Activated CD4-positive, alpha-beta T cell treated with anti-CD3 and anti-CD28 coated beads for 36 hours (primary cell): Measurements from ENCODE around the gene STAMBPL1. TPM values are rescaled to one million over a fixed set of nuclear protein-coding genes. Genes with fewer than 3 reads are reported as not detected.
"Not testable (repeated sequence)": the region's sequence is repeated elsewhere in the genome, so short reads cannot be mapped to it uniquely, and the experiment has no call there.

Source experiments
- ATAC-seq: fragments of 200-7000 bp; cut with Tn5 transposase; one replicate; pipeline ENCODE4 v1.10.0; 2021; ENCODE audit warnings: mild to moderate bottlenecking, moderate library complexity
- CTCF ChIA-PET: fragments of 350-600 bp; sonication (Branson Sonifier 250); formaldehyde crosslinking; loops from one replicate; lab custom pipeline; 2021; ENCODE audit warnings: antibody characterized with exemption; lab: Charles Lee
- POLR2A ChIA-PET: fragments of 350-600 bp; sonication (Branson Sonifier 250); formaldehyde crosslinking; loops from one replicate; lab custom pipeline; 2021; ENCODE audit warnings: antibody characterized with exemption, inconsistent platforms; lab: Charles Lee
- DNase-seq: peaks from one replicate; pipeline ENCODE4 v3.0.0-alpha.2; 2020
- H3K27ac Mint-ChIP-seq: one replicate; pipeline ENCODE4 v1.8.0; 2021; ENCODE audit warnings: mixed read lengths
- H3K27me3 Mint-ChIP-seq: one replicate; pipeline ENCODE4 v1.8.0; 2021; ENCODE audit warnings: mixed read lengths
- H3K36me3 Mint-ChIP-seq: one replicate; pipeline ENCODE4 v1.8.0; 2021; ENCODE audit warnings: low read depth, mixed read lengths
- H3K4me1 Mint-ChIP-seq: one replicate; pipeline ENCODE4 v1.8.0; 2021; ENCODE audit warnings: mixed read lengths
- H3K4me3 Mint-ChIP-seq: one replicate; pipeline ENCODE4 v1.8.0; 2021; ENCODE audit warnings: mild to moderate bottlenecking, moderate library complexity, mixed read lengths
- H3K9me3 Mint-ChIP-seq: one replicate; pipeline ENCODE4 v1.8.0; 2021; ENCODE audit warnings: low read depth, mixed read lengths
- intact Hi-C, 2 experiments: fragments of 100-400 bp; cut with DNase I in 1 of 2; cut with micrococcal nuclease in 1 of 2; formaldehyde crosslinking; loops; one replicate each; pipeline versions ENCODE4 v1.14.2 to v1.15.1; 2022 to 2024; cut with DNase I, micrococcal nuclease
- total RNA-seq, 2 experiments: library from RNA; stranded (reverse); gene quantifications; one replicate each; pipeline ENCODE4 v1.2.3, GENCODE V29; 2021

Gene STAMBPL1
- total RNA-seq: 10 to 100 TPM; 36.6 to 40.2 TPM

- peaks cover 24% of the 10 kb centered on the region for H3K36me3 Mint-ChIP-seq
- H3K4me3 Mint-ChIP-seq: peak within 1 kb of the TSS; percentile 97
- ChIA-PET POLR2A (interaction anchor here (0.7 to 1.3 kb wide), 3 partner anchors 11 to 22 kb away, joined by 3 to 7 read pairs (median 4); no protein-coding TSS in a partner anchor), CTCF (interaction anchor here (0.6 to 4.5 kb wide), 7 partner anchors 10 to 165 kb away, joined by 3 to 32 read pairs (median 4); no protein-coding TSS in a partner anchor)
- ATAC-seq (peak; percentile 68), DNase-seq (peak; percentile 88)
- intact Hi-C loops: loop anchor here (1.0 to 10.0 kb wide), 12 partner anchors 18 to 1062 kb away; partner anchors contain the start of genes FAS (in 2 of the 2), ATAD1 (in 1 of the 2) and IFIT5 (in 1 of the 2)
- peak within 1 kb of the TSS; percentile 98 for H3K27ac Mint-ChIP-seq
- peaks cover 57% of the 10 kb centered on the region for H3K4me1 Mint-ChIP-seq
- H3K9me3 Mint-ChIP-seq: no peaks in the 10 kb centered on the region
- H3K27me3 Mint-ChIP-seq: no peaks in the 10 kb centered on the region
Measured at GRCh38 chr10:88879534-88880281, at the start of gene STAMBPL1. Gene STAMBPL1, plus strand, starts transcription at chr10:88880245. Its CDS starts 21,464 bp downstream, at chr10:88901709.

- Mint-ChIP-seq H3K36me3 (peaks cover 7% of the 10 kb centered on the region), H3K27me3 (no peaks in the 10 kb centered on the region), H3K4me1 (peaks cover 58% of the 10 kb centered on the region), H3K4me3 (no peak overlapping the region), H3K9me3 (no peaks in the 10 kb centered on the region), H3K27ac (peak overlapping the region; percentile 28)
- no peak for DNase-seq
- no peak for ATAC-seq
- ChIA-PET CTCF (interaction anchor here (0.9 to 2.9 kb wide), 10 partner anchors 17 to 387 kb away, joined by 3 to 28 read pairs (median 4); no protein-coding TSS in a partner anchor), POLR2A (no interaction called here)
- intact Hi-C loops: loop anchor here in 1 of 2 experiments (5.0 kb wide), 1 partner anchor 252 kb away; no protein-coding TSS in a partner anchor
Measured at GRCh38 chr10:88830643-88831268, 49.3 kb upstream of the STAMBPL1 start.

GRCh38 chr10:88831709-88832108 lies 48.3 kb upstream of the STAMBPL1 start:
- intact Hi-C loops: loop anchor here in 1 of 2 experiments (5.0 kb wide), 1 partner anchor 251 kb away; no protein-coding TSS in a partner anchor
- Mint-ChIP-seq H3K4me3 (no peak overlapping the region), H3K27ac (no peak overlapping the region), H3K27me3 (no peaks in the 10 kb centered on the region), H3K36me3 (no peaks in the 10 kb centered on the region), H3K9me3 (no peaks in the 10 kb centered on the region), H3K4me1 (peaks cover 49% of the 10 kb centered on the region)
- POLR2A ChIA-PET: interaction anchor here (0.7 to 0.8 kb wide), 2 partner anchors 38 to 740 kb away, joined by 3 to 6 read pairs; no protein-coding TSS in a partner anchor
- CTCF ChIA-PET: interaction anchor here (0.9 to 2.9 kb wide), 11 partner anchors 16 to 386 kb away, joined by 3 to 28 read pairs (median 5); no protein-coding TSS in a partner anchor
- DNase-seq: peak; percentile 57
- ATAC-seq: peak; percentile 66

- H3K36me3 Mint-ChIP-seq: no peaks in the 10 kb centered on the region
- ATAC-seq (no peak), DNase-seq (no peak)
- H3K4me1 Mint-ChIP-seq: peaks cover 43% of the 10 kb centered on the region
- H3K27ac Mint-ChIP-seq: no peak overlapping the region
- H3K4me3 Mint-ChIP-seq: no peak overlapping the region
- intact Hi-C loops: loop anchor here in 1 of 2 experiments (5.0 kb wide), 1 partner anchor 250 kb away; no protein-coding TSS in a partner anchor
- H3K27me3 Mint-ChIP-seq: no peaks in the 10 kb centered on the region
- ChIA-PET CTCF (interaction anchor here (1.3 to 2.9 kb wide), 6 partner anchors 50 to 385 kb away, joined by 3 to 28 read pairs (median 6); no protein-coding TSS in a partner anchor), POLR2A (interaction anchor here (0.6 to 0.8 kb wide), 2 partner anchors 39 to 98 kb away, joined by 5 to 6 read pairs; no protein-coding TSS in a partner anchor)
- no peaks in the 10 kb centered on the region for H3K9me3 Mint-ChIP-seq
Measured at GRCh38 chr10:88832376-88832775, 47.7 kb upstream of the STAMBPL1 start.

GRCh38 chr10:88833156-88833555 lies 46.9 kb upstream of the STAMBPL1 start:
- intact Hi-C loops: loop anchor here in 1 of 2 experiments (5.0 kb wide), 1 partner anchor 249 kb away; no protein-coding TSS in a partner anchor
- POLR2A ChIA-PET: no interaction called here
- no peak for ATAC-seq
- CTCF ChIA-PET: interaction anchor here (2.4 to 8.9 kb wide), 4 partner anchors 7 to 385 kb away, joined by 8 to 217 read pairs (median 38); no protein-coding TSS in a partner anchor
- Mint-ChIP-seq H3K27ac (no peak overlapping the region), H3K4me1 (peaks cover 38% of the 10 kb centered on the region), H3K36me3 (no peaks in the 10 kb centered on the region), H3K9me3 (no peaks in the 10 kb centered on the region), H3K27me3 (no peaks in the 10 kb centered on the region), H3K4me3 (no peak overlapping the region)
- DNase-seq: no peak

GRCh38 chr10:88833723-88834122 lies 46.3 kb upstream of the STAMBPL1 start:
- Mint-ChIP-seq H3K4me1 (peaks cover 32% of the 10 kb centered on the region), H3K27ac (no peak overlapping the region), H3K36me3 (no peaks in the 10 kb centered on the region), H3K9me3 (no peaks in the 10 kb centered on the region), H3K27me3 (no peaks in the 10 kb centered on the region), H3K4me3 (no peak overlapping the region)
- DNase-seq: no peak
- POLR2A ChIA-PET: no interaction called here
- CTCF ChIA-PET: interaction anchor here (1.1 to 8.9 kb wide), 7 partner anchors 7 to 382 kb away, joined by 3 to 217 read pairs (median 31); partner anchors contain the start of gene ANKRD22
- intact Hi-C loops: loop anchor here in 1 of 2 experiments (2.0 to 5.0 kb wide), 2 partner anchors 249 to 383 kb away; no protein-coding TSS in a partner anchor
- no peak for ATAC-seq

- CTCF ChIA-PET: interaction anchor here (0.5 to 8.9 kb wide), 53 partner anchors 9 to 382 kb away, joined by 3 to 217 read pairs (median 5); partner anchors contain the start of genes ANKRD22, CH25H and STAMBPL1
- POLR2A ChIA-PET: interaction anchor here (0.7 kb wide), 1 partner anchor 156 kb away, joined by 5 read pairs; no protein-coding TSS in a partner anchor
- peak; percentile 93 for DNase-seq
- Mint-ChIP-seq H3K27ac (no peak overlapping the region), H3K36me3 (no peaks in the 10 kb centered on the region), H3K9me3 (no peaks in the 10 kb centered on the region), H3K27me3 (no peaks in the 10 kb centered on the region), H3K4me3 (no peak overlapping the region), H3K4me1 (peaks cover 28% of the 10 kb centered on the region)
- intact Hi-C loops: loop anchor here (1.0 to 5.0 kb wide), 5 partner anchors 45 to 382 kb away; partner anchors contain the start of gene STAMBPL1 (in 1 of the 2)
- ATAC-seq: peak; percentile 90
Measured at GRCh38 chr10:88835096-88835909, 44.7 kb upstream of the STAMBPL1 start.

GRCh38 chr10:88835910-88836221 lies 44.2 kb upstream of the STAMBPL1 start:
- no peak overlapping the region for H3K4me3 Mint-ChIP-seq
- intact Hi-C loops: loop anchor here (1.0 to 5.0 kb wide), 6 partner anchors 29 to 381 kb away; partner anchors contain the start of gene STAMBPL1 (in 2 of the 2)
- DNase-seq (no peak), ATAC-seq (no peak)
- POLR2A ChIA-PET: no interaction called here
- CTCF ChIA-PET: interaction anchor here (0.5 to 8.9 kb wide), 52 partner anchors 9 to 382 kb away, joined by 3 to 217 read pairs (median 5); partner anchors contain the start of genes ACTA2, ANKRD22, CH25H and STAMBPL1
- no peaks in the 10 kb centered on the region for H3K9me3 Mint-ChIP-seq
- peaks cover 24% of the 10 kb centered on the region for H3K4me1 Mint-ChIP-seq
- no peaks in the 10 kb centered on the region for H3K27me3 Mint-ChIP-seq
- no peak overlapping the region for H3K27ac Mint-ChIP-seq
- no peaks in the 10 kb centered on the region for H3K36me3 Mint-ChIP-seq

GRCh38 chr10:88837632-88838031 lies 42.4 kb upstream of the STAMBPL1 start:
- CTCF ChIA-PET: interaction anchor here (0.8 to 8.9 kb wide), 20 partner anchors 11 to 380 kb away, joined by 3 to 217 read pairs (median 12); partner anchors contain the start of genes ACTA2, ANKRD22 and STAMBPL1
- POLR2A ChIA-PET: interaction anchor here (0.7 kb wide), 1 partner anchor 194 kb away, joined by 4 read pairs; no protein-coding TSS in a partner anchor
- ATAC-seq, H3K9me3 Mint-ChIP-seq, H3K27ac Mint-ChIP-seq, H3K36me3 Mint-ChIP-seq, DNase-seq, H3K27me3 Mint-ChIP-seq, H3K4me3 Mint-ChIP-seq: not testable (repeated sequence)
- intact Hi-C loops: loop anchor here (2.0 to 5.0 kb wide), 3 partner anchors 27 to 380 kb away; no protein-coding TSS in a partner anchor
- H3K4me1 Mint-ChIP-seq: peaks cover 18% of the 10 kb centered on the region
